OCI-LY7 (cell line): ENCODE results near the gene OSCP1. TPM values are rescaled to one million over a fixed set of nuclear protein-coding genes. Genes with fewer than 3 reads are reported as not detected.
"Not testable (repeated sequence)": the region's sequence is repeated elsewhere in the genome, so short reads cannot be mapped to it uniquely, and the experiment has no call there.

Experiments used
- BruUV-seq: library from RNA; stranded (reverse); fragments of 400-500 nt; replicated peaks from 2 replicates; lab custom pipeline; 2021; lab: Mats Ljungman, UMichigan
- CTCF ChIA-PET: fragments of 300-600 bp; sonication (Branson Sonifier 250); formaldehyde crosslinking; loops from one replicate; lab custom pipeline; 2022; ENCODE audit warnings: antibody characterized with exemption; ENCODE audit not compliant: unreplicated experiment; lab: Charles Lee
- POLR2A ChIA-PET: fragments of 300-600 bp; sonication (Branson Sonifier 250); formaldehyde crosslinking; loops from one replicate; lab custom pipeline; 2022; ENCODE audit warnings: antibody characterized with exemption; lab: Charles Lee
- DNase-seq: peaks from one replicate; pipeline ENCODE4 v3.0.0-alpha.2; 2015; ENCODE audit warnings: low spot score
- H2AFZ ChIP-seq: fragments of 200-600 bp; sonication (generic), shearing (Covaris generic); 2 replicates; pipeline ENCODE4 v1.6.1; 2014; ENCODE audit warnings: mild to moderate bottlenecking, antibody characterized with exemption, low read length, moderate library complexity
- H3K27ac ChIP-seq: fragments of 200-600 bp; sonication (generic); 2 replicates; pipeline ENCODE4 v1.5.1; 2014; ENCODE audit warnings: mixed run types, low read depth, mild to moderate bottlenecking, moderate library complexity, low read length, inconsistent platforms; ENCODE audit not compliant: poor library complexity, severe bottlenecking
- H3K36me3 ChIP-seq: fragments of 200-600 bp; sonication (generic); 2 replicates; pipeline ENCODE4 v1.6.1; 2014; ENCODE audit warnings: mild to moderate bottlenecking, antibody characterized with exemption, low read length, moderate library complexity, mixed read lengths; ENCODE audit not compliant: insufficient read depth
- H3K4me1 ChIP-seq: fragments of 200-600 bp; sonication (generic); 2 replicates; pipeline ENCODE4 v1.5.1; 2014; ENCODE audit warnings: mild to moderate bottlenecking, low read length; ENCODE audit not compliant: insufficient read depth, poor library complexity, severe bottlenecking
- H3K4me2 ChIP-seq: fragments of 200-600 bp; sonication (generic); 2 replicates; pipeline ENCODE4 v1.6.1; 2014; ENCODE audit warnings: mild to moderate bottlenecking, low read length
- H3K4me3 ChIP-seq: fragments of 200-600 bp; sonication (generic); 2 replicates; pipeline ENCODE4 v1.5.1; 2014; ENCODE audit warnings: mild to moderate bottlenecking, low read depth, low read length; ENCODE audit not compliant: poor library complexity, severe bottlenecking
- H3K79me2 ChIP-seq: fragments of 200-600 bp; sonication (generic); 2 replicates; pipeline ENCODE4 v1.6.1; 2016; ENCODE audit warnings: low read depth, mild to moderate bottlenecking, low read length, moderate library complexity, mixed read lengths; ENCODE audit not compliant: insufficient read depth
- H3K9me2 ChIP-seq: fragments of 200-600 bp; sonication (generic); 2 replicates; pipeline ENCODE4 v1.6.1; 2016; ENCODE audit warnings: mild to moderate bottlenecking, low read length, mixed read lengths; ENCODE audit not compliant: insufficient read depth
- H3K9me3 ChIP-seq: fragments of 200-600 bp; sonication (generic); 2 replicates; pipeline ENCODE4 v1.6.1; 2014; ENCODE audit warnings: mild to moderate bottlenecking, mixed run types, low read length, mixed read lengths
- H4K20me1 ChIP-seq: fragments of 200-600 bp; sonication (generic); 2 replicates; pipeline ENCODE4 v1.6.1; 2014; ENCODE audit warnings: mild to moderate bottlenecking, antibody characterized with exemption, low read length, moderate library complexity, mixed read lengths; ENCODE audit not compliant: insufficient read depth
- EZH2phosphoT487 ChIP-seq: fragments of 200-600 bp; sonication (generic); IDR thresholded peaks from 2 replicates; pipeline ENCODE4 v1.6.1; 2018; ENCODE audit warnings: low read depth, borderline replicate concordance, mild to moderate bottlenecking, mixed run types, antibody characterized with exemption, low read length, moderate library complexity, mixed read lengths
- intact Hi-C: fragments of 100-400 bp; cut with micrococcal nuclease; formaldehyde crosslinking; loops from one replicate; pipeline ENCODE4 v1.10.0; 2022; ENCODE audit not compliant: unreplicated experiment
- total RNA-seq, 2 experiments: library from RNA; depleted of rRNA in 1 of 2; stranded (reverse); fragments of >200 nt in 1 of 2; shearing (Covaris generic) in 1 of 2; gene quantifications; 2 replicates each; pipeline ENCODE4 v1.2.3, GENCODE V29; 2014 to 2022
- TF ChIP-seq, protein P1 (sequence below): fragments of 200-600 bp; sonication (generic); conservative IDR thresholded peaks from 2 replicates; pipeline ENCODE4 v1.5.1; 2014; ENCODE audit warnings: mild to moderate bottlenecking, antibody characterized with exemption, low read length, moderate library complexity, mixed read lengths

Gene OSCP1
- total RNA-seq, 2 experiments from 2014 or later, result 0.82 to 3.5 TPM

GRCh38 chr1:36479505-36480051, 29.3 kb upstream of the OSCP1 start:
- Histone ChIP-seq H3K27ac (no peak overlapping the region), H2AFZ (no peak overlapping the region), H3K9me2 (no peaks in the 10 kb centered on the region), H4K20me1 (no peaks in the 10 kb centered on the region), H3K36me3 (no peaks in the 10 kb centered on the region), H3K4me3 (no peak overlapping the region), H3K9me3 (no peaks in the 10 kb centered on the region), H3K79me2 (no peaks in the 10 kb centered on the region), H3K4me2 (no peak overlapping the region), H3K4me1 (peaks cover under 1% of the 10 kb centered on the region)
- BruUV-seq, result no TSS peak
- DNase-seq, result no peak
- TF ChIP-seq, protein P1, sequence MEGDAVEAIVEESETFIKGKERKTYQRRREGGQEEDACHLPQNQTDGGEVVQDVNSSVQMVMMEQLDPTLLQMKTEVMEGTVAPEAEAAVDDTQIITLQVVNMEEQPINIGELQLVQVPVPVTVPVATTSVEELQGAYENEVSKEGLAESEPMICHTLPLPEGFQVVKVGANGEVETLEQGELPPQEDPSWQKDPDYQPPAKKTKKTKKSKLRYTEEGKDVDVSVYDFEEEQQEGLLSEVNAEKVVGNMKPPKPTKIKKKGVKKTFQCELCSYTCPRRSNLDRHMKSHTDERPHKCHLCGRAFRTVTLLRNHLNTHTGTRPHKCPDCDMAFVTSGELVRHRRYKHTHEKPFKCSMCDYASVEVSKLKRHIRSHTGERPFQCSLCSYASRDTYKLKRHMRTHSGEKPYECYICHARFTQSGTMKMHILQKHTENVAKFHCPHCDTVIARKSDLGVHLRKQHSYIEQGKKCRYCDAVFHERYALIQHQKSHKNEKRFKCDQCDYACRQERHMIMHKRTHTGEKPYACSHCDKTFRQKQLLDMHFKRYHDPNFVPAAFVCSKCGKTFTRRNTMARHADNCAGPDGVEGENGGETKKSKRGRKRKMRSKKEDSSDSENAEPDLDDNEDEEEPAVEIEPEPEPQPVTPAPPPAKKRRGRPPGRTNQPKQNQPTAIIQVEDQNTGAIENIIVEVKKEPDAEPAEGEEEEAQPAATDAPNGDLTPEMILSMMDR, result no peak
- TF ChIP-seq EZH2phosphoT487, result no peak
- ChIA-PET CTCF (no interaction called here), POLR2A (interaction anchor here (1.3 to 1.6 kb wide), 2 partner anchors 9 to 25 kb away, joined by 3 read pairs; no protein-coding TSS in a partner anchor)
- intact Hi-C loops, result no loop called here

GRCh38 chr1:36477615-36478014, 27.4 kb upstream of the OSCP1 start:
- CTCF ChIA-PET, intact Hi-C loops, H4K20me1 ChIP-seq, H2AFZ ChIP-seq, H3K4me2 ChIP-seq, H3K4me3 ChIP-seq, H3K9me3 ChIP-seq, H3K79me2 ChIP-seq, H3K9me2 ChIP-seq, POLR2A ChIA-PET, H3K4me1 ChIP-seq, H3K27ac ChIP-seq, DNase-seq, H3K36me3 ChIP-seq, BruUV-seq: not testable (repeated sequence)

- H3K9me2 ChIP-seq, result no peaks in the 10 kb centered on the region
- H3K79me2 ChIP-seq, result no peaks in the 10 kb centered on the region
- H3K4me3 ChIP-seq, result no peak overlapping the region
- intact Hi-C loops, result no loop called here
- H3K36me3 ChIP-seq, result no peaks in the 10 kb centered on the region
- no peaks in the 10 kb centered on the region for H3K9me3 ChIP-seq
- H3K27ac ChIP-seq, result no peak overlapping the region
- CTCF ChIA-PET, result interaction anchor here (0.7 to 0.9 kb wide), 2 partner anchors 9 to 188 kb away, joined by 3 read pairs; no protein-coding TSS in a partner anchor
- peaks cover 4% of the 10 kb centered on the region for H3K4me1 ChIP-seq
- no peak overlapping the region for H3K4me2 ChIP-seq
- no peaks in the 10 kb centered on the region for H4K20me1 ChIP-seq
- DNase-seq, result no peak
- H2AFZ ChIP-seq, result no peak overlapping the region
- POLR2A ChIA-PET, result no interaction called here
- BruUV-seq, result no TSS peak
- TF ChIP-seq, protein P1, result no peak
- no peak for TF ChIP-seq EZH2phosphoT487
Measured at GRCh38 chr1:36476945-36477344, 26.7 kb upstream of the OSCP1 start.
